ENCODE results near the gene PBX4. TPM values are rescaled to one million over a fixed set of nuclear protein-coding genes. Genes with fewer than 3 reads are reported as not detected.

PBX4 gene
- total RNA-seq, 2 donors from 2014 or later: 28.3 to 56.8 TPM

- Mint-ChIP-seq H3K36me3 (ENCODE audit: insufficient read depth in 2 of 2) (peaks cover 0 to 6% of the 10 kb centered on the region in 2 donors), H3K9me3 (no peaks in the 10 kb centered on the region), H3K4me1 (ENCODE audit: low read depth) (peaks cover 12% of the 10 kb centered on the region), H3K4me3 (no peak overlapping the region), H3K27ac (no peak overlapping the region), H3K27me3 (ENCODE audit: low read depth) (no peaks in the 10 kb centered on the region)
- no peak for ATAC-seq (replicated peaks in 1 of 2)
- DNase-seq: no peak
Measured at GRCh38 chr19:19530889-19531288, 87.6 kb downstream of the PBX4 start.

- Mint-ChIP-seq H3K4me1 (ENCODE audit: low read depth) (peaks cover 12% of the 10 kb centered on the region), H3K9me3 (no peaks in the 10 kb centered on the region), H3K27me3 (ENCODE audit: low read depth) (no peaks in the 10 kb centered on the region), H3K36me3 (ENCODE audit: insufficient read depth in 2 of 2) (peaks cover 0 to 6% of the 10 kb centered on the region in 2 donors), H3K4me3 (no peak overlapping the region), H3K27ac (no peak overlapping the region)
- ATAC-seq (replicated peaks in 1 of 2): no peak
- DNase-seq: no peak
Measured at GRCh38 chr19:19530423-19530804, 88.1 kb downstream of the PBX4 start.

GRCh38 chr19:19529783-19530422 lies 88.6 kb downstream of the PBX4 start:
- DNase-seq (no peak), ATAC-seq (replicated peaks in 1 of 2) (no peak)
- no peak overlapping the region for H3K27ac Mint-ChIP-seq
- no peak overlapping the region for H3K4me3 Mint-ChIP-seq
- no peaks in the 10 kb centered on the region for H3K9me3 Mint-ChIP-seq
- peaks cover 12% of the 10 kb centered on the region for H3K4me1 Mint-ChIP-seq (ENCODE audit: low read depth)
- H3K27me3 Mint-ChIP-seq (ENCODE audit: low read depth): no peaks in the 10 kb centered on the region
- H3K36me3 Mint-ChIP-seq (ENCODE audit: insufficient read depth in 2 of 2): peaks cover 0 to 6% of the 10 kb centered on the region in 2 donors

- Mint-ChIP-seq H3K27me3 (ENCODE audit: low read depth) (no peaks in the 10 kb centered on the region), H3K36me3 (ENCODE audit: insufficient read depth in 2 of 2) (peaks cover 0 to 6% of the 10 kb centered on the region in 2 donors), H3K27ac (no peak within 1 kb of the TSS), H3K4me3 (no peak within 1 kb of the TSS), H3K4me1 (ENCODE audit: low read depth) (peaks cover 12% of the 10 kb centered on the region), H3K9me3 (no peaks in the 10 kb centered on the region)
- DNase-seq: no peak
- no peak for ATAC-seq (replicated peaks in 1 of 2)
Measured at GRCh38 chr19:19528721-19529490, 89.6 kb downstream of the PBX4 start, which contains the start of gene YJEFN3. Gene YJEFN3, plus strand, starts transcription at chr19:19528911. Its CDS starts 22 bp downstream, at chr19:19528933.

- Mint-ChIP-seq H3K4me3 (no peak overlapping the region), H3K4me1 (ENCODE audit: low read depth) (peaks cover 14% of the 10 kb centered on the region), H3K36me3 (ENCODE audit: insufficient read depth in 2 of 2) (peaks cover 0 to 6% of the 10 kb centered on the region in 2 donors), H3K9me3 (no peaks in the 10 kb centered on the region), H3K27ac (no peak overlapping the region), H3K27me3 (ENCODE audit: low read depth) (no peaks in the 10 kb centered on the region)
- DNase-seq (no peak), ATAC-seq (replicated peaks in 1 of 2) (no peak)
Measured at GRCh38 chr19:19527674-19528625, 90.5 kb downstream of the PBX4 start.

- ATAC-seq (replicated peaks in 1 of 2): no peak
Measured at GRCh38 chr19:19527371-19527656, 91.2 kb downstream of the PBX4 start.

GRCh38 chr19:19526581-19527370 lies 91.7 kb downstream of the PBX4 start:
- Mint-ChIP-seq H3K4me1 (ENCODE audit: low read depth) (peaks cover 18% of the 10 kb centered on the region), H3K9me3 (no peaks in the 10 kb centered on the region), H3K4me3 (no peak overlapping the region), H3K36me3 (ENCODE audit: insufficient read depth in 2 of 2) (peaks cover 0 to 2% of the 10 kb centered on the region in 2 donors), H3K27ac (peak overlapping the region; percentile 46), H3K27me3 (ENCODE audit: low read depth) (no peaks in the 10 kb centered on the region)
- ATAC-seq (replicated peaks in 1 of 2): no peak
- no peak for DNase-seq

More at GRCh38 chr19:19527371-19527656, 91.2 kb downstream of the PBX4 start:
- Mint-ChIP-seq H3K9me3 (no peaks in the 10 kb centered on the region), H3K4me1 (ENCODE audit: low read depth) (peaks cover 18% of the 10 kb centered on the region), H3K27me3 (ENCODE audit: low read depth) (no peaks in the 10 kb centered on the region), H3K4me3 (no peak overlapping the region), H3K27ac (no peak overlapping the region), H3K36me3 (ENCODE audit: insufficient read depth in 2 of 2) (peaks cover 0 to 6% of the 10 kb centered on the region in 2 donors)
- DNase-seq: no peak

- H3K27ac Mint-ChIP-seq: no peak overlapping the region
- H3K4me1 Mint-ChIP-seq (ENCODE audit: low read depth): peaks cover 26% of the 10 kb centered on the region
Measured at GRCh38 chr19:19525611-19526380, 92.7 kb downstream of the PBX4 start.

GRCh38 chr19:19524053-19524452 lies 94.4 kb downstream of the PBX4 start:
- peaks cover 8 to 20% of the 10 kb centered on the region in 2 donors for H3K36me3 Mint-ChIP-seq (ENCODE audit: insufficient read depth in 2 of 2)
- no peak for ATAC-seq (replicated peaks in 1 of 2)

More at GRCh38 chr19:19525611-19526380, 92.7 kb downstream of the PBX4 start:
- Mint-ChIP-seq H3K27me3 (ENCODE audit: low read depth) (no peaks in the 10 kb centered on the region), H3K4me3 (no peak overlapping the region), H3K36me3 (ENCODE audit: insufficient read depth in 2 of 2) (peaks cover 2 to 5% of the 10 kb centered on the region in 2 donors), H3K9me3 (no peaks in the 10 kb centered on the region)
- DNase-seq: no peak
- peak in 1 of 2 donors; percentile 7 for ATAC-seq (replicated peaks in 1 of 2)

GRCh38 chr19:19523177-19523576 lies 95.3 kb downstream of the PBX4 start:
- H3K27me3 Mint-ChIP-seq (ENCODE audit: low read depth): no peaks in the 10 kb centered on the region
- H3K4me1 Mint-ChIP-seq (ENCODE audit: low read depth): peaks cover 43% of the 10 kb centered on the region
- H3K4me3 Mint-ChIP-seq: no peak overlapping the region
- H3K27ac Mint-ChIP-seq: no peak overlapping the region
- peaks cover 8 to 21% of the 10 kb centered on the region in 2 donors for H3K36me3 Mint-ChIP-seq (ENCODE audit: insufficient read depth in 2 of 2)
- no peaks in the 10 kb centered on the region for H3K9me3 Mint-ChIP-seq
- DNase-seq: no peak
- no peak for ATAC-seq (replicated peaks in 1 of 2)

More at GRCh38 chr19:19524053-19524452, 94.4 kb downstream of the PBX4 start:
- Mint-ChIP-seq H3K4me1 (ENCODE audit: low read depth) (peaks cover 41% of the 10 kb centered on the region), H3K27me3 (ENCODE audit: low read depth) (no peaks in the 10 kb centered on the region), H3K4me3 (no peak overlapping the region), H3K9me3 (no peaks in the 10 kb centered on the region), H3K27ac (no peak overlapping the region)
- no peak for DNase-seq

GRCh38 chr19:19520989-19521388 lies 97.5 kb downstream of the PBX4 start:
- H3K4me3 Mint-ChIP-seq: no peak overlapping the region
- H3K27ac Mint-ChIP-seq: peak overlapping the region; percentile 27
- DNase-seq: no peak

GRCh38 chr19:19517235-19517619 lies 101.3 kb downstream of the PBX4 start:
- no peak for DNase-seq
- Mint-ChIP-seq H3K4me1 (ENCODE audit: low read depth) (peaks cover 45% of the 10 kb centered on the region), H3K27ac (peak overlapping the region; percentile 65), H3K4me3 (peak overlapping the region; percentile 93 to 96), H3K27me3 (ENCODE audit: low read depth) (no peaks in the 10 kb centered on the region), H3K9me3 (no peaks in the 10 kb centered on the region), H3K36me3 (ENCODE audit: insufficient read depth in 2 of 2) (peaks cover 8 to 21% of the 10 kb centered on the region in 2 donors)
- ATAC-seq (replicated peaks in 1 of 2): no peak

More at GRCh38 chr19:19520989-19521388, 97.5 kb downstream of the PBX4 start:
- Mint-ChIP-seq H3K4me1 (ENCODE audit: low read depth) (peaks cover 54% of the 10 kb centered on the region), H3K9me3 (no peaks in the 10 kb centered on the region), H3K27me3 (ENCODE audit: low read depth) (no peaks in the 10 kb centered on the region), H3K36me3 (ENCODE audit: insufficient read depth in 2 of 2) (peaks cover 8 to 21% of the 10 kb centered on the region in 2 donors)
- no peak for ATAC-seq (replicated peaks in 1 of 2)
